HG03469 (cell line): ENCODE data around the gene GID4.
A peak's percentile ranks its signal among the peaks of the same experiment; 100 is the strongest.

ENCODE experiments used
- ATAC-seq: cut with Tn5 transposase; IDR thresholded peaks from one replicate; pipeline ENCODE4 v1.9.1; 2021; ENCODE audit warnings: mild to moderate bottlenecking, moderate library complexity, moderate number of reproducible peaks; ENCODE audit not compliant: unreplicated experiment

The GID4 gene

GRCh38 chr17:18015593-18015992 lies 23.6 kb upstream of the GID4 start:
- ATAC-seq, result no peak

DNA sequence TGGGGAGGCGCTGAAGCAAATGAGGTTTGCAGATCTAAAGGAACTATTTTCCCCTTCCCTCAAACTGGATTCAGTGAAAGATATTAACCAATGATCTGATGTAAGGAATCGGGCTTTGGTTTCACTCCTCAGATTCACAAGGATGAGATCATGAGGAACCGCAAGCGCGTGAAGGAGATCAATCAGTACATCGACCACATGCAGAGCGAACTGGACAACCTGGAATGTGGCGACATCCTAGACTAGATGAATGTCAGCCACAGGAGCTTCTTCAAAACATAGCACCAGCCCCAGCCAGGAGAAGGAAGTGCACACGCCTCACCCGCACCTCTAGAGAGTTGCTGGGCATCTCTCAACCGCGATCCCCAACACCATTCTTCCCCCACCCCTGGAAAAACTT lies 22.8 kb upstream of the GID4 start:
- ATAC-seq, result no peak

GRCh38 chr17:18017958-18018357 lies 21.2 kb upstream of the GID4 start:
- ATAC-seq, result no peak

DNA sequence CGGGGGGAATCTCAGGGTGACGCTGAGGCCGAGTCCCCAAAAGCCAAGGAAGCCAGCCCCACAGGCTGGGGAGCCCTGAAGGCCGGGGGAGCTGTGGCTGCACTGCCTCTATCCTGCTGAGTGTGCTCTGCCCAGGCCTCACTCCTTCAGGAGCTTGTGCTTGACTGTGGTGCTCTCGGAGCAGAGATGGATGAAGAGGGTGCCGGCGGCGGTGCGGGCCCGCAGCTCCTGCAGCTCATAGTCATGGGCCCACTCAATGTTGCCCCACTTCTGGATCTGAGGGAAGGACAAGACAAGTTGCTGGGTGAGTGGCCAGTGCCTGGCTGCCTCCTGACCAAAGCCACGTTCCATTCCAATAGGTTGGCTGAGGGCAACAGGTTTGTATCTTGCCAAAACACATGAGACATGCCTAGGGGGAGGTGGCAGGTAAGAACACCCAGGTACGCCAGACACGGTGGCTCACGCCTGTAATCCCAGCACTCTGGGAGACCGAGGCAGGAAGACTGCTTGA lies 20.7 kb upstream of the GID4 start:
- no peak for ATAC-seq

DNA sequence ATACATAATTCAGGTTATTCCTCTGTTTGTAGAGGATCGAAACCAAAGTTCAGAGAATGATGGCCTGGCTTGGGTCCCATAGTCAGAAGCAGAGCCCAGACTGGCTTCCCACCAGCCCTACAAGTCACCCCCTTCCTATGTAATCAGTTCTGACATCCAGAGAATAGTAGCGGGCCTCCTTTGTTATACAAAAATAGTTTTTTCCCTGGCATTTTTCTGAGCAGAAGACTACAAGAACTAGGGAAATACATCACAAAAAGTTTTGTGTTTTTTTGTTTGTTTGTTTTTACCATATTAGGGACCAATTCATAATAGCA lies 19.4 kb upstream of the GID4 start:
- ATAC-seq, result no peak

DNA sequence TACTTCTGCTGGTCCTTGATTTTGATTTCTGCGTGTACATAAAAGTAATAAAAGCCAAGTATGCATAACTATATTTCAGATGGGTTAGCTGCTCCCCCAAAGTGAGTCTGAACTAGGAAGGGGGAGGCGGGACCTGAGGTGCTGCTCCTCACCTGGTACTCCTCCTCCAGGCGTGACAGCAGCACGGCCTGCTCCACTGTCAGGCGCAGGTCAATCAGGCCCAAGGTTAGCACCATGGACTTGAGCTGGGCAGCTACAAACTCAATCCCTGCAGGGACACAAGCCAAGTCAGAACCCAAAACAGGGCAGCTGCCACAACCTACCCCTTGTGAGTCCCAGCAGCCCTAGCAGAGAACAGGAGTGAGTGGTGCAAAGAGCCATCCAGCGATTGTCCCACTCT lies 18.2 kb upstream of the GID4 start:
- ATAC-seq, result no peak

GRCh38 chr17:18021372-18021771 lies 17.8 kb upstream of the GID4 start:
- no peak for ATAC-seq

GRCh38 chr17:18025241-18025944 lies 13.8 kb upstream of the GID4 start:
- no peak for ATAC-seq

DNA sequence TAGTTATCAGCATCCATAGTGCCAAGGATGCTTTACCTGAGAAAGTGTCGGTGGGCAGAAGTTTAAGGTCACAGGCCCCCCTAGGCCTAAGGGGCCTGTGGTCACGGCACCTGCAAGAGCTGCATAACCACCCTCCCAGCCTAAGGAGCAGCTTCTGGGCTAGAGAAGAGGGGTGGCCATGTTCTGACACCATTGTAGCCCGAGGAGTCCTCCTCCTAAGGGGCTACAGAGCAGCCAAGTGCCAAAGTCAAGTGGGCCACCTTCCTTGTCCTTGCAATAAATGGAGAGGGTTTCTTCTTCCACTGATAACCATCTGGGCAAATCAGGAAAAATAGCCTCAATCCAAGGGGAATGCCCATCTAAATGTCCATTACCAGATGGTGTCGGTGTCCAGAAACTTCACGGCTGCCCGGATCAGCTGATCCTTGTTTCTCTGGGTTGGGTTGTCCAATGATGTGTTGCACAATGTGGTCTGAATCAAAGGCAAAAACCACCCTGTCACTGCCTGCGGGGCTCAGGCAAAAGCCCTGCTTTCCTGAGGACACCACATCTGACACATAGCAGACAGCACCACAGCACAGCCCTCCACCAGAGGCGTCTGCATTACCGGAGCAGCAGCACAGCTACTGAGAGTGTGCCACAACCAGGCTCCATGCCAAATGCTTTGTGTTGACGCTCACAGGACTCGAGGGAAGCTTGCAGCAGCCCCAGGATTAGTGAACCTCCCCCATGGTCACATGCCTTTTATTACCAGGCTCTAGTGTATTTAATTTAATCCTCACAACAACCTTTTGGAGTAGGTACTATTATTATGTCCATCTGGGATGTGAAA lies 13.0 kb upstream of the GID4 start:
- no peak for ATAC-seq

- ATAC-seq, result no peak
Measured at GRCh38 chr17:18027280-18027679, 11.9 kb upstream of the GID4 start.

DNA sequence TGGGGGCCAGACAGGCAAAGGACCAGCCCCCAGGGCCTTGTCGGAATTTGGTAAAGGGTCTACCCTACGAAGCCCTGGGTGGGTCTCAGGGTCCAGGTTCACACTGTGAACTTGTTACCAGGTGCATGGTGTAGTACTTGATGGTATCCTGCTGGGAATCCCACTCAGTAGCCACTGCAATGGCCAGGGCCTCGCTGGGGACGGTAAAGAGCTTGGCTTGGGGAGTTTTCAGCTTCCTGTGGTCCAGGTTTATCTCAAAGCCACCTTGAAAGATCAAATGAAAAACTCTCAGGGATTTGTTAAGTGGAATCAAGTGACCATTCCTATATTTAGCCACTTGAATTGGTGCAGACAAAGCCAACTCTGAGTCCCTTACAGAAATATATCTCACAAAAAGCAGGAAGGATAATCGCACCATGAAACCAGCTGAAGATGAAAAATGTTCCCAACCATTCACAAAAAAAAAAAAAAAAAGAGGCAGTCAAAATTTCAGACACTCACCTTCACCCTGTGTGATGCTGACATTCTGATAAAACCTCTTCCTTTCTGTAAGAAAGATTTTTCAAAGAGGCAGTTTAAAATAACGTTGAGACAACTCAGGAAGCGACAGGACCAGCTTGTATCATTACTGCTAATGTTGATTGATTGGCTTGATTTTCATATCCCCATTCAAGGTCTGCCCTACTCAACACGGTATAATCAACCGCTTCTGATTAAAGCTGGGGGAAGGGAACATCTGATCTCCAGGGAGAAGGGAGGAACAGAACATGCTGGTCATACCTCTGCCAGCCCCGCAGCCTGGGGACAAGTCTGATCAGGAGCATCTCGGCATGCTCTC lies 10.9 kb upstream of the GID4 start:
- ATAC-seq, result no peak

DNA sequence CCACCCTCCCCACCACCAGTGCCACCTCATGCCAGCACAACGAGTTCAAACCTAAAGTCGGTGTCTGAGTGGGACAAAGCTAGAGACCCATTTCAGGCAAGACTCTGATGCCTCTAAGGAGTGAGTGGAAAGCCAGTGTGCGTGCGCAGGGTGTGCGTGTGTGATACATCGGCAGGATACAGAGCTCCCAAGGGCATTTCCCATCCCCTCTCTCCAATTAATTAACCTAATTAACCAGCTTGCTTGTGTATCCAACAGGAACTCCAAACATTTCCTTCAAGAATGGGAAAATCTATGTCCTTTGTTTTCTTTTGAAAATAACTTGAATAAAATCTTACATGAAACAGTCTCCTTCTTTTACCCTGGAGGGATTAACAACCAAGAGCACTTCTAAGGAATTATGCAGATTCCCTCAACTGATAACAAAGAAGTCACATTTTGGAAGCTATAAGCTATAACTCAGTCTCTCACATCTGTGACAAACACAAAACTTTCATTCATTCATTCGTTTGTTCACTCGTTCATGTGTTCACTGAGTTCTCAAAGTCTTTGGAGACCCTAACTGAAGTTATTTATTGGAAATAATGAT lies 10.2 kb upstream of the GID4 start:
- no peak for ATAC-seq

DNA sequence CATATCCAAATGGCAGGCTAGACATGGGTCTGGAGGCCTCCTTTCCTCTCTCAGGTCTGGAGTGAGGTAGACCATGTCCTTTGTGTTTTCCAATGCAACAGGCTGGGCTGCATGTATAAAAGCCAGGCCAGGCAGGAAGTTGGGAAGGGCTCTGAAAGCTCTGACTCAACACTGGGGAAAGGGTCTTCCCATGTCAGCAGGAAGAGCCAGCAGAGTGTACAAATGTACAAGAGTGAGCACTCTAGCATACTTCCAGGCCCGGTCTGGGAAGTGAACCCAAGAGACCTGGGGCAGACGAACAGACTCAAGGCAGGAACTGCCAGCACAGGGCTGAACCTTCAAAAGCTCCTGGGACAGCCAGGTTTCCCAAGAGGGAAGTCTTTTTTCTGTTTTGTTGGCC lies 7.3 kb upstream of the GID4 start:
- ATAC-seq, result no peak

- peak; percentile 43 for ATAC-seq
Measured at GRCh38 chr17:18033442-18034099, 5.6 kb upstream of the GID4 start.

DNA sequence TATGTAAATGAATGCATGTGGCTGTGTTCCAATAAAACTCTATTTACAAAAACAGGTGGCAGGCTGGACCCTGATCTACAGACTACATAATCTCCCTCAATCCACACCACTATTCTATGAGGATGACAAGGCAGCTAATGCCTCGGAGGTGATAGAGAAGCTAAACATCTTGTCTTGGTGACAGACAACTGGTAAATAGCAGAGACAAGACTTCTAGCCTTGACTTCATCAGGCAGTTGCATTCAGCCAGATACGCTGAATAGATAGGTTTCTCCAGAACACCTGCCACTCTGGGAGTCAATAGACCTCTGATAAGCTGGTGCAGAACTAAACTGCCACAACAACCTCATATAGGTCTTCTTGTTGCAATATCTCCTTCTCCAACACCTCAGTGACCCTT lies 3.5 kb upstream of the GID4 start:
- ATAC-seq, result no peak

DNA sequence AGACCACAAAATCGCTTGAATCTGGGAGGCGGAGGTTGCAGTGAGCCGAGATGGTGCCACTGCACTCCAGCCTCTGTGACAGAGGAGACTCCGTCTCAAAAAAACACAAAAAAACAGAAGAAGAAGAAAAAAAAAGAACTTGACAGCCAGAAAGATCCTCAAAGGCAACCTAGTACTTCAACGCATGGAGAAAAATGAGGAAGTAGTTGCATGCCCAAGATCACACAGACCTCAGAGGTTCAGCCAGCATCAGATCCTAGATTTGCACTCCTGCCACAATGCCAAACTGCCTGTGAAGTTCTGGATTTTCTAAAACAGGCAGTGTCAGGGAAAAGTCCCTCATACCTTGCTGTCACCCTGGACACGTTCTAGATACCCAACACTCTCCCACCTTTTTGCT lies 1.7 kb upstream of the GID4 start:
- ATAC-seq, result no peak

- no peak for ATAC-seq
Measured at GRCh38 chr17:18038149-18038850, 908 bp upstream of the GID4 start.

GRCh38 chr17:18039535-18040260 lies 490 bp downstream of the GID4 start:
- ATAC-seq, result no peak

DNA sequence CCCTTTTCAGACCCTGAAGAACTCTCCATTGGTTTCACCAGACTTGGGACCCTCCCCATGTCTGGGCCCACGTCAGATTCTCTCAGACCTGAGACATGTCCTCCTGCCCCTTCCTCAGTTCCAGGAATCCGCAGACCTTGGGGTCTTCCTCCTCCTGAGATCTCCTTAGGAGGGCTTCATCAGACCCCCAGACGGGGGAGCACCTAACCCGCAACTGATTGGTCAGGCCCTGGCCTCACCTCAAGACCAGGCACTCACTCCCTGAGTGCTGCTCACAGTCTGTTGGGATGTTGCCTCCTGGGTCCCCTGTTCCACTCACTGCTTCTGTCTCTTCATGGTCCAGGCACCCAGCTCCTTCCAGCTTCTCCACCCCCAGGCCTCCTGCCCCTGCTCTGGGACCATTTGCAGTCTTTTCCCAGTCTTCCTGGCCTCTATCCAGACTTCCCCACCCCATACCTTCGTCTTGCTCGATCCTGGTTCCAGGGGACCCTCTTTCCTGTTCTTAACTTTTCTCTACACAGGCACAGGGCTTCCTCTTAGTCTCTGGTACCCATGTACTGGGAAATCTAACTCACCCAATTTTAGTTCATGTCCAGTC lies 1.2 kb downstream of the GID4 start:
- ATAC-seq, result no peak
